ENCODE data around the gene TMEM131L.
"Not testable (repeated sequence)": the region's sequence is repeated elsewhere in the genome, so short reads cannot be mapped to it uniquely, and the experiment has no call there.

Gene TMEM131L

DNA sequence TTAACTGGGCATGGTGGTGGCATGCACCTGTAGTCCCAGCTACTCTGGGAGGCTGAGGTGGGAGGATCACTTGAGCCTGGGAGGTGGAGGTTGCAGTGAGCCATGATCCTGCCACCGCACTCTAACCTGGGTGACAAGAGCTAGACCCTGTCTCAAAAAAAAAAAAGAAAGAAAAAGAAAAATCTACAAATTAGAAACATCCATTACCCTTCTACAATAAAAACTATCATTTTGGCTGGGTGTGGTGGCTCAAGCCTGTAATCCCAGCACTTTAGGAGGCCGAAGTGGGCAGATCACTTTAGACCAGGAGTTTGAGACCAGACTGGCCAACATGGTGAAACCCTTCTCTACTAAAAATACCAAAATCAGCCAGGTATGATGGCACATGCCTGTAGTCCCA, 43.1 kb downstream of the TMEM131L start:
- DNase-seq: not testable (repeated sequence)

DNA sequence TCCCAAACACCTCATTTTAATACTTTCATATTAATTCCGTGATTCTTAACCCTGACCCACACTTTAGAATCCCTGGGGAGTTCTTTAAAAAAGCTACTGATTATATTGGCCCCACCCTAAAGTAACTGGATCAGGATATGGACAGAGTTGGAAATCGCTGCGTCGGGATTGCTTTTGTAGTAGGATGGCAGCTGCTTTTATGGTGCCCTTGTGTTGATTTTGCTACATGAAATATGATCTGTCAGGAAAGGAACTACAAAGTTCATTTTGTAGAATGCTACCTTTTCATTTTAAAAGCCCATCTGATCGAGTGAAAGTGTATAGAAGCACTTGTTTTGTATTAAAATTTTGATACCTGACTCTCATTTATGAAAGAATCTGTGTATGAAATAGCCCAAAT, 43.6 kb downstream of the TMEM131L start:
- DNase-seq: no peak

DNA sequence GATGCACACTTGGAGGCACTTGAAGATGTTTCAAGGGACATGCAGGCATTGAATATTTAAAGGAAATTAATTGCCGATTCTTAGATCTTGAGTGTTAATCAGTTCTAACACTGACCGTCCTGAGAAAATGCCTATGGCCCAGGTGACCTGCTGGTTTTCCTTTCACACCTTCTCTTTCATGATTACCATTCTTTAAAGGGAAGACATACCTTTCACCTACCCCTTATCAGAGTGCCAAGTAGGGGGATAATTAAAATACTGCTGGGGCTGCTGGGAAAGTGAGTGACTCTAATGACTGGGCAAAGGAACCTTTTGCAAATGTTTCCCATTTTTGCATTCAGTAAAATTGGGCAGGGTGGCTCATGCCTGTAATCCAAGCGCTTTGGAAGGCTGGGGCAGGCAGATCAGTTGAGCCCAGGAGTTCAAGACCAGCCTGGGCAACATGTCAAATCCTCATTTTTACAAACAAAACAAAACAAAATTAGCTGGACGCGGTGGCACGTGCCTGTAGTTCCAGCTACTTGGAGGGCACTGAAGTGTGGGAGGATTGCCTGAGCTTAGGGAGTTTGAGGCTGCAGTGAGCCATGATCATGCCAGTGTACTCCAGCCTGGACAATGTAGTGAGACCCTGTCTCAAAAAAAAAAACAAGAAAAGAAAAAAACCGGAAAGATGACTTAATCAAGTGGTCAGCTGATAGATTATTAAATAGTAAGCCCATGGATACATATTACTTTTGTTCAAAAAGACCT, 44.3 kb downstream of the TMEM131L start:
- DNase-seq: no peak

DNA sequence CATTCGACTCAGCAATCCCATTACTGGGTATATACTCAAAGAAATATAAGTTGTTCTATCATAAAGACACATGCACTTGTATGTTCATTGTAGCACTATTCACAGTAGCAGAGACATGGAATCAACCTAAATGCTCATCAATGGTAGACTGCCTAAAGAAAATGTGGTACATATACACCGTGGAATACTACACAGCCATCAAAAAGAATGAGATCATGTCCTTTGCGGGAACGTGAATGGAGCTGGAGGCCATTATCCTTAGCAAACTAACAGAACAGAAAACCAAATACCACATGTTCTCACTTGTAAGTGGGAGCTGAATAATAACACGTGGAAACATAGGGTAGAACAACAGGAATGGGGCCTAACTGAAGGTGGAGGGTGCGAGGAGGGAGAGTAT, 44.9 kb downstream of the TMEM131L start:
- DNase-seq: no peak

DNA sequence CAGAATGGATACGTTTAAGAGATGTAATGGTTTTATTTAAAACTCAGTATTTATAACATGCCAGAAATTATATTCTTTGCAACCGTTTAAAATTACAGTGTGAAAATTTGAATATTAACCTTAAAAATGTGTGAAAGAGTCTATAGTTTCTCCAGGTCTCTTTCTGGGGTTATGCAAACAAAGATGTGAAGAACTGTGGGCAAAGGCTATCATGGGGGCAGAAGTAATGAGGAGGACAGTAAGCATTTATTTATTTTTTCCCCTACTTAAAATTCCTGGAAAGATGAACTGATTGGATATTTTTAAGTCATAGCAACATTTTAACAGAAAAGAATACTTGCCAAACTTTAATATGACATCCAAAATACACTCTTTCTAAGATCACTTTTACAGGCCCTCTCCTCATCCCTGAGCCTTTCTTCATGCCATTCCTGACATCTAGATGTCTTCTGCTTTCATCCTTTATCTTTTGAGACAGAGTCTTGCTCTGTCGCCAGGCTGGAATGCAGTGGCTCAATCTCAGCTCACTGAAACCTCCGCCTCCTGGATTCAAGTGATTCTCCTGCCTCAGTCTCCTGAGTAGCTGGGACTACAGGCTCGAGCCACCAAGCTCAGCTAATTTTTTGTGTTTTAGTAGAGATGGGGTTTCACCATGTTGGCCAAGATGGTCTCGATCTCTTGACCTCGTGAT, 46.1 kb downstream of the TMEM131L start:
- no peak for DNase-seq

DNA sequence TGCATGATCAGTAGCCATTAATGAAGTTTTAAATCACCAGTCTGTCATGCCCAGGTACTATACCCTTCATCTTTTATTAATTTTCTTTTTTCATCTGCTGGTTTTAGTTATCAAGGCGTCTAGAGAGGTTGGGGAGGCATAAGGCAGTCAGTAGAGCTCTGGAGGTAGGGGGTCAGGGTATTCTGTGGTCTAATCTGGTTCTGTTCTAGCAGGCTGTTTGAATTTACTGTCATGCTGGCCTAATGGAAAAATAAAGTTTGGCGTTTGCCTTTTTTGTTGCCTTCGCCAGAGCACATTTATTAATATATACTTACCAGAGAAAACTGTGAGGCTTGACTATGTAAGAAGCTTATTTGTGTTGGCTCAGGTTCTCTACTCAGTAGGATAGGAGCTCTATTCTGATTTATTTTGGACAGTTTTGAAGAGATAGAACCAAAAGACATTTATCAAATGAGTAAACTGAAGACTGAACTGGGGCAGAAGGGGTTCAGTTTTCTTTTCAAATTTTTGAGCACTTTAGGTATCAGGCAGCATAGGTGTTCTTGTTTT, 46.9 kb downstream of the TMEM131L start:
- no peak for DNase-seq

DNA sequence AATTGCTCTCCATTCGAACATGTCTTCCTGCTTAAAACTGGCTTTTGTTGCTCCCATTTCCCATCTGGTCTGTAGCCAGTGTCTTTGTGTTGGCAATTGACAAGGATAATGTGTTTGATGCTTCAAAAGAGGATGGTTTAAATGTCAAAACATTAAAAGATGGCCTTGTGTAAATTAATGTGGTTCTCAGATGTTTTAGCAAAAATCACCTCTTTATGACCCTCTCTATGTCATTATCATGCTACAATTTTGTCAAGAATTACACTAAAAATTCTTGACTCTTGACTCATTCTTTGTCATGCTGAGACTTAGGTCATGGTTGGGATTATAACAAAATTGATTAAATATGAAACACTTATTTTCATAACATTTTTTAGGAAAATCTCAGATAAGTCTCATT, 47.4 kb downstream of the TMEM131L start:
- no peak for DNase-seq

DNA sequence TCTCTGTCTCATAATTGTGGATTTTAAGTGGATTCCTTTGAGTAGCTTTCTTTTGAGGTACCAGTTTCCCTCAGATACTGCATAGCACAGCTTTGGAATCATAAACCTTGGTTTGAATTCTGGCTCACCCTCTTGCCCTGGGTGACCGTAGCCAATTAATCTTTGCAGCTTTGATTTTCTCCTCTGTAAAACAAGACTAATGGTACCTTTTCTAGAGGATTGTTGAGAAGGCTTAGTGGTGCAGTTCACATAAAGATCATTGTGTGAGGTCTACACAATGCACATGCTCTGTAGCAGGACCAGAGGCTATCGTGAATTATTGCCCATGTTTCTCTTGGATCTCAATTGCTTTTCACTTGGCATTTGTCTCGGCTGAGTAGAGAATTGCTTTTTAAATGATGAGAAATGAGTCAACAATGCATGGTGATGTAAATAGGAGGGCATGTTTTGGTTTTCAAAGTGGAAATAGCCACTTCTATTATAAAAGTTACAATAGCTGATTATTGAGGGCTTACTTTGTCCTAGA, 47.9 kb downstream of the TMEM131L start:
- no peak for DNase-seq

DNA sequence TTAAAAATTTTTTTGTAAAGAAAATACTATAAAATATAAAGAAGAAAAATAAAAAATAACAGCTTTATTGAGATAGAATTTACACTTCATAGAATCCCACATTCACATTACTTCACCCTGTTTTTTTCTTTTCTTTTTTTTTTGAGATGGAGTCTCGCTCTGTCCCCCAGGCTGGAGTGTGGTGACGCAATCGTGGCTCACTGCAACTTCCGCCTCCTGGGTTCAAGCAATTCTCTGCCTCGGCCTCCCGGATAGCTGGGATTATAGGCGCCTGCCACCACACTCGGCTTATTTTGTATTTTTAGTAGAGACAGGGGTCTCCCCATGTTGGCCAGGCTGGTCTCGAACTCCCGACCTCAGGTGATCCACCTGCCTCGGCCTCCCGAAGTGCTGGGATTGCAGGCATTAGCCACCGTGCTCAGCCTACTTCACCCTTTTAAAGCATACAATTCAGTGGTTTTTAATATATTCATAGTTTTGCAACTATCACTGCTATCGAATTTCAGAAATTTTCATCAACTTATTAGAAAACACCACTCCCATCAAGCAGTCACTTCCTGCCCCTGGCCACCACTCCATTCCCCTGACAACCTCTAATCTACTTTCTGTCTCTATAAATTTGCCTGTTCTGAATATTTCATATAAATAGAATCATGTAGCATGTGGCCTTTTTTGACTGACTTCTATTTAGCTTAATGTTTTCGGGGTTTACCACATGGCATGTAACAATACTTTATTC, 48.7 kb downstream of the TMEM131L start:
- no peak for DNase-seq

DNA sequence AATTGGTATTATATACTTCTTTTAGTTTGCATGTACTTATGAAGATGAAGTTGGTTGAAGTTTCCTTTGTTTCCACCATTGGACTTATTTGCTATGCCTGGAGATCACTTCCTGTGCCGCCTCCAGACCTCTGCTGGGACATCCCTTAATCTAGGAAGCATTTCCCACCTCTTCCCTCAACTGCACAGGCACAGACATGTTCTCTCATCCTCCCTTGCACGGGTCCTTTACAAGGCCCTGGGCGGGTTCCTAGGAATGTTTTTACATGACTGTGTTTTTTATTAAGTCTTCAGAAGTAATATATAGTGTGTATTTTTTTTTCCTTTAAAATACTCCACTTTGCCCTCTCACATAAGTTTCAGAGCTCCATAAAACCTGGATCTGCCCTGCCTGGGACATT, 51.0 kb downstream of the TMEM131L start:
- no peak for DNase-seq

DNA sequence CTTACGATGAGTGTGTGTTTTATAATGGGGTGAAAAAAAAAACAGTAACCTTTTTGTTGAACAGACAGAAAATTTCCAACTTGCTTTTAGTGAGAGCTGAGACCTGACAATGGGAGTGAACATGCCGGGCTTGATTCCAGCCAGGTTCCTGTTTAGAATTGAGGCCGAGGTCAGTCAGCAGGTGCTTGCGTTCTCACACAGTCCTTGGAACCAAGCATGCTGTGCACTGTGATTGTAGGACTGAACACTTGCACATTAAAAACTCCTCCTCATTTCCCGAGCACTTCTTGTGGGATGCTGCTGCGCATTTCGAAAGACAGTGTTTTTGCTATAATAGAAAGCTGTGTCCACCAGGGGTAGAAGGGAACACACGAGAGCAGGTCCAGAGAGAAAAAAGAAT, 51.8 kb downstream of the TMEM131L start:
- no peak for DNase-seq

DNA sequence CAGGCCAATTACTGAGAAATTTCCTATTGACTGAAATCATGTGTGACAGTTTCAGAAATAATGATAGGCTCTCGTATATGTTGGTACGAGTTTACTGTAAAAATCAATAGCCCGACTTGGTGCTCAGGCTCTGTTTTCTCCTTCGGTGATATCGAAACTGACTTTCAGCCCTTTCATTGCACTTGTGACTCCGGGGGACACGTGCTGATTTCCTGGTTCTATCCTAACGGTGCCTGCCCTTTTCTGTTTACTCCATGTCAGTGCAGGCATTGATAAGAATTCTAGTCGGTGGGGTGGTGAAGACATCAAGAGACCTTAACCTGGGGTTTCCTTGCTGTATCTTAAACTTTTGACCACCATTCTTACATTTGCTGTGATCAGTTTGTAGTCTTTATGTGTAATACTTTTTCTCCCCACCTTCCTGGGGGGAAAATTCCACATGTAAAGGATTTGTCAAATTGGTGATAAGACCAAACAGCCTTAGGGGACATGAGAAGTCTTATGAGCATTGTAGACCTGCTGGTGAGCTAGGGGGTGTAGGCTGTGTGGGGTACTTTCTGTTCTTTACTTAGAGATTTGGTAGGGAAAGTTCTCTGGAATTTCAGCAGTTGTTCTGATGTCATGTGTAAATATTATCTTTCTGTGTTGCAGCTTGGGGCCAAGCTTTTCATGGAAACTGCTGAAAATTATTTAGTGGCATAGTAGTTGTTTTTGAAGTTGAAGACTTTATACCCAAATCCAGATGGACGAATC, 52.7 kb downstream of the TMEM131L start:
- peak in 1 of 2 donors; percentile 43 for DNase-seq

DNA sequence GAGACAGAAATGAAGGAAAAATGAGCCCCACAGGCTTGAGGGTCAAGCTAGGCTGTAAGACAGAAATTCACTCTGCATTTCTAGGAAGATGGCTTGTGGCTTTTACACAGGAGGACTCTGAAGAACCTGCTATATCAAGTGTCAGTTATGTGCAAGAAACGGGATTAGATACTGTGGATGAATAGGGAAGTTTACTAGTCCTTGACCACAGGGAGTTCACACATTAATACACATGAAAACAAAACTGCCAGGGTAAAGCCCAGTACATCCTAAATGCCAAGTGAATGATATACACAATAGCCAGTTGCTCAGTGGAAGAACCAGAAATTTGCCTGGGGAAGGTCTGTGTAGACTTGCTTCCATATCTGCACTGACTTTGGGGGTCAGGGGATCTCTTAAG, 53.5 kb downstream of the TMEM131L start:
- DNase-seq: no peak

DNA sequence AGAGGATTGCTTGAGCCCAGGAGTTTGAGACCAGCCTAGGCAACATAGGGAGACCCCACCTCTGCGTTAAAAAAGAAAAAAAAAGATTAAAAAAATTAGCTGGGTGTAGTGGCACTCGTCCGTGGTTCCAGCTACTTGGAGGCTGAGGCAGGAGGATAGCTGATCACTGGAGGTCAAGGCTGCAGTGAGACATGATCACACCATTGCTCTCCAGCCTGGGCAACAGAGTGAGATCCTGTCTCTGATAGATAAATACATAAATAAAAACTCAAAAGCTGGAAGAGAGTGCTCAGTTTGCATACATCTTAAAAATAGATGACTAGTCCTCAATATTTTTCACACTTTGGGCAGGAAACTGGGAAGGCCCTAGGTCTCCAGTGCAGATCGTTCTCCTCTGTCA, 54.1 kb downstream of the TMEM131L start:
- no peak for DNase-seq

DNA sequence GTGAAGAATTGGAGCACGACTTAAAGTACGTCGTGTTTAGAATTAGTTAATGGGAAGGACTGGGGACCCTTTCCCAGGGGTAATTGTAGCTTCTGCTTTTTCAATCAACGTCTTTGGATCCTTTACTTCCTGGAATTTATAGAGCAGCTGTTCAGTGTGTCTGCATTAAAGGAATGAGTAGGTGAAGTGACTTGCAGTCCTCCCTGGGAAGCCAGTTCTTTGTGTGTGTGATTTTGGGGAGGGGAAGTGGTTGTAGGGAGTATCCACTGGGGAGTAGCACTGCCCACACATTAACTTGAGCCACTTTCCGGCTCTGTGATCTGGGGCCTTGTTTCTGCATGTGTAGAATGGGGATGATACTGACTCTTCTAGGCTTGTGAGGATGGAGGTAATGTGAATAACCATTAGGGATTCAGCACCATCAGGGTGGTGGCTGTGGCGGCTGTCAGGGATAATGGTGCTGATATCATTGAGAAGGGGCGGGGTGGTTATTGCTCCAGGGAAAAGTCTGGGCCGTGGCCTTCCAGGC, 54.7 kb downstream of the TMEM131L start:
- DNase-seq: no peak

DNA sequence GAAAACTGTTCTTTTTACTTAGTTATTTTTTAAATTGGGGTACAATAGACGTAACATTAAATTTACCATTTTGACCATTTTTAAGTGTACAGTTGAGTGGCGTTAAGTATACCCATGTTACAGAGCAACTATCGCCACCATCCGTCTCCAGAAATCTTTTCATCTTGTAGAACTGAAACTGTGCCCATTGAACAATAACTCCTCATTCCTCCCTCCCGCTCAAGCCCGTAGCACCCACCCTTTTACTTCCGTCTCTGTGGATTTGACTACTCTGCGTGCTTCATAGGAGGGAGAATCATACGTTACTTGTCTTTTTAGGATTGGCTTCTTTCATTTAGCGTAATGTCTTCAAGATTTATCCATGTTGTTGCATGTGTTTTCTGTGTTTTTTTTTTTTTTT, 55.3 kb downstream of the TMEM131L start:
- DNase-seq: peak in 1 of 2 donors; percentile 26

DNA sequence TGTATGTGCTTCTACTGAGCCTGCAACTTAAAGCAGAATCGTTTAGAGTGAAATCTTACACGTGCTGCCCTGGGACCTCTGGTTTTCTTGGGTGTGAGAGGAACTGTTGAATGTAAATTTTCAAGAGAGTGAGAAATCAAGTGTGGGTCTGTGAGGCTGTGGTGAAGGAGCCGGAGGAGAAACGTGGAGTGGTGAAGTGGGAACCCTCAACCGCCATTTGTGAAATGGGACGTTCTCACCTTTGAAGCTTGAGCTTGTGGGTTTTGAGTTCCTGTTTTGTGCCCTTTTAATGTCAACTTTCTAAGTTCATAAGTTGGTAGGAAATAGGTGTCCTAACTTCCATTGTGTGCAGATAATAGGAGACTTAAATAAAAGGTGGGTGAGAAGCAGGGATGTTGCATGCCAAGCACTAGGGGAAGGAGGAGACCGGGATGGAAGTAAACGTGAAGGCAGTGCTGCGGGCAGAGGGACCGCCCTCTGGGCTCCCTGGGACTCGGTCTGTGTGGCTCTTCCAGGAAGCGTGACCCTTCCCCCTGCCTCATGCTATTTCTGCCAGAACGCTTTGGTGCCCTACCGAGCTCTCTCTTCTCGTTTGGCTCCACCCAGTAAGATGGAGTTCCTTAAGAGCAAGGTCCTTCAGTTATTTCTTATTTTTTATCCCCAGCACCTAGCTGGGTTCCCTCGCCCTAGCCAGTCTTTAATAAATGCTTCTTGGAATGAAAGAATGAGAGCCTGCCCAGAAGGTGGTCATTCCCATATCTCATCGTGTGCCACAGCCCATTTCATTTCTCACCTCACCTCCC, 56.0 kb downstream of the TMEM131L start:
- DNase-seq: peak; percentile 52 to 65

DNA sequence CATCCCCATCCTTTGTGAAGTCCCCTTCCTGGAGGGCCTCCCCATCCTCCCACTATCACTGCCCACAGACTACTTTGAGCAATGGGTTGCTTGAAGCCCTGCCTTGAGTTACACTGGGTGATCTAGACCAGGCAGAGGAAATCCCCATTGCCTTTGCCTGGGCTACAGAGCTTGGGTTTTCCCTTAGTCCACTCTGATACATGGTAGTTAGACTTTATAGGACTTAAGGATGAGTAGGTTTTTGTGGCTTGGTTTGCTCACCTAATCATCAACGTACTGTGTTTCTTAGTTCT, 56.6 kb downstream of the TMEM131L start:
- peak; percentile 27 to 63 for DNase-seq

DNA sequence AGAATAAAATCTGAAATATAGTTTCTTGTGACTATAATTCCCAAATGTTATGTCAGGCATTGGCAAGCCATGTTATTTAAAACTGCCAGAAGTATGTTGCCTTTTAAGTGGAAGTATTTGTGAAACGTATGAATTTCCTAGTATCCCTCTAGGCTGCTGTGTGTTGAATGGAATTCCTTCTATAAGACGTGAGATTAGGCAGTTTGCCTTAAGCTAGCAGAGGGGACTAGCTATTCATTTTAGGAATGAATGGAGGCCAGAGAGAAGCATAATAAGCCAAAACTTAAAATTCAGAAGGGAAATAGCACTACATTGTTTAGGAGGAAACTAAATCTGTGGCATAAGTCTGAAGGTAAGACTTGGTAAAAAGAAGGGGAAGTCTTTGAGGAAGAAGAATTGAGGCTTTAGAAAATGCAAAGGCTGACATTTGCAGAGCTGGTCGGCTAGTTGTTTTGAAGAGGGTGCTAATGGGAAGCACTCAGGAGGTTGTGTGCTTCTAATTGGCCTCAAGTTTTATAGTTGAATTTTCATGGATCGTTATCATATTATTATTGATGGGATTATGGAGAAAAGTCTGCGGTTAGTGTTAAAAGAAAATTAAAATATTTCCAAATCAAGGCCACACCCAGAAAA, 57.1 kb downstream of the TMEM131L start:
- no peak for DNase-seq

DNA sequence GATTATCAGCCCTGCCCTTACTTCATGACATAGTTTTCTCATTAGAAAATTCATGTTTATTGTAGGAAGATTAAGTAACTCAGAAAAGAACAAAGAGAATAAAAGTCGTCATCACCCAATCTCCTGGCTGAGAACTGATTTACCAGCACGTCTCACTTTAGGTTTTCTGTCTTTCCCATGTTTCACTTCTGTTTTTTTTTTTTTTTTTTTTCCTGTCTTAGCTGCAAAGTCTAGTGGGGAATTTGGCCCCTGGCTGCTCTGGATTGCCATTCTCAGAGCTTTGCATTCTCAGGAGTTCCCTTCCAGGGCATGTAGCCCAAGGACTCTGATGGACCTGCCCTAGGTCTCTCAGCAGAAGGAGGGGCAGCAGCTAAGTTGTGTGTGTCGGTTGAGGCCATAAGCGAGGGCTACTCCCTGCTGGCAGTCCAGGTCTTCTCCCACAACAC, 57.8 kb downstream of the TMEM131L start:
- no peak for DNase-seq

DNA sequence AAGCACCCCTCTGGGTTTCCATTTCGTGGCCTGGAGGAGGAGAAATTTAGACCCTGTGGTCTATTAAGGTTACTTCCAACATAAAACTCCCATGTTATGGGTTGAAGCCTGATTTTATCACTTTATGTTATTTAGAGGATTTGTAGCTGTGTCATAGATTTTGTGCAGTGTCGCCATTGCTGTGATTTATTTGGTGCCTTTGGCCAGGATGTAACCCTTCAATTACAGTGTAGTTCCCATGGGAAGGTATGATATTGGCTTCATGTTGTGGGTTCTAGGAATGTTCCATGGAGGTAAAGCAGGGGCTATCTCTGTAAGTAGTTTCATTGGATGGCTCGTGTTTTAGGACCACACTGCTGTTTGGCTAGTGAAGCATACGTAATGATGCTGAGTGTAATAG, 58.5 kb downstream of the TMEM131L start:
- no peak for DNase-seq

Data from CD4-positive, alpha-beta T cell treated with Interleukin-1 beta for 1 hour (primary cell).